A549 (cell line): ENCODE results near the gene ACAD9. TPM values are rescaled to one million over a fixed set of nuclear protein-coding genes. Genes with fewer than 3 reads are reported as not detected.
"Not testable (repeated sequence)": the region's sequence is repeated elsewhere in the genome, so short reads cannot be mapped to it uniquely, and the experiment has no call there.

Experiments
- ATAC-seq, 2 experiments: fragments of 200-7000 bp in 1 of 2; fragments of >200 bp in 1 of 2; cut with Nextera tagmentation in 1 of 2; cut with Tn5 transposase in 1 of 2; 3 replicates each; pipeline versions ENCODE4 v1.8.0 to v1.9.1; 2018 to 2020; ENCODE audit warnings: mild to moderate bottlenecking in 1 of 2, moderate library complexity in 1 of 2
- CTCF ChIA-PET: fragments of 300-600 bp; sonication (Branson Sonifier 250); formaldehyde crosslinking; extraction: SDS; loops from one replicate; lab custom pipeline; 2021; ENCODE audit warnings: antibody characterized with exemption, inconsistent platforms; lab: Yijun Ruan, JAX
- POLR2A ChIA-PET: fragments of 350-600 bp; formaldehyde crosslinking; extraction: SDS; loops from one replicate; lab custom pipeline; 2021; ENCODE audit warnings: antibody characterized with exemption, inconsistent platforms; lab: Yijun Ruan, JAX
- DNase-seq, 2 experiments: peaks; one replicate each; pipeline versions ENCODE4 v3.0.0 to v3.0.0-alpha.2; 2011 to 2016; ENCODE audit warnings: low read depth in 1 of 2, low spot score in 1 of 2
- FAIRE-seq: peaks from 2 replicates; lab custom pipeline; 2011; peaks lifted over from hg19 to GRCh38; lab: Jason Lieb, UNC
- H3K27ac ChIP-seq, 2 experiments: fragments of >200 bp; sonication (Bioruptor Twin); formaldehyde crosslinking; 3 replicates each; pipeline ENCODE4 v1.5.1; 2016 to 2017
- H3K4me1 ChIP-seq: fragments of >200 bp; sonication (Bioruptor Twin); formaldehyde crosslinking; 3 replicates; pipeline ENCODE4 v1.6.1; 2016
- H3K4me2 ChIP-seq: fragments of >200 bp; sonication (Bioruptor Twin); formaldehyde crosslinking; 3 replicates; pipeline ENCODE4 v1.6.1; 2016
- H3K4me3 ChIP-seq: fragments of >200 bp; sonication (Bioruptor Twin); formaldehyde crosslinking; 3 replicates; pipeline ENCODE4 v1.5.1; 2016
- H3K9me3 ChIP-seq: fragments of >200 bp; sonication (Bioruptor Twin); formaldehyde crosslinking; 3 replicates; pipeline ENCODE4 v1.6.1; 2016
- BHLHE40 ChIP-seq: IDR thresholded peaks from 2 replicates; pipeline ENCODE4 v1.6.1; 2012; ENCODE audit warnings: low read depth, low read length, inconsistent platforms
- CBX8 ChIP-seq: fragments of 200-600 bp; sonication (generic); IDR thresholded peaks from 2 replicates; pipeline ENCODE4 v1.6.1; 2016
- CEBPB ChIP-seq, 2 experiments: fragments of >200 bp in 1 of 2; sonication (Bioruptor Twin) in 1 of 2; formaldehyde crosslinking in 1 of 2; IDR thresholded peaks; 2 replicates each; pipeline ENCODE4 v1.6.1; 2012 to 2016
- CHD2 ChIP-seq: fragments of 150-350 bp; IDR thresholded peaks from 2 replicates; pipeline ENCODE4 v1.6.1; 2014; ENCODE audit warnings: low read length; ENCODE audit not compliant: partially characterized antibody
- CTCF ChIP-seq: fragments of >200 bp; sonication (Bioruptor Twin); formaldehyde crosslinking; IDR thresholded peaks from 3 replicates; pipeline ENCODE4 v1.5.1; 2016
- E2F6 ChIP-seq: IDR thresholded peaks from 2 replicates; pipeline ENCODE4 v1.6.1; 2012; ENCODE audit warnings: low read depth, borderline replicate concordance
- EHF ChIP-seq: fragments of 250-450 bp; sonication (Bioruptor Pico); IDR thresholded peaks from 2 replicates; pipeline ENCODE4 v1.5.0; 2020; ENCODE audit warnings: mild to moderate bottlenecking
- EHMT2 ChIP-seq: fragments of 200-600 bp; sonication (generic); IDR thresholded peaks from 2 replicates; pipeline ENCODE4 v1.6.1; 2016; ENCODE audit warnings: antibody characterized with exemption, low read depth, mild to moderate bottlenecking, moderate library complexity
- ELK1 ChIP-seq: fragments of 150-350 bp; IDR thresholded peaks from 2 replicates; pipeline ENCODE4 v1.6.1; 2014; ENCODE audit warnings: low read depth, mild to moderate bottlenecking, low read length
- EP300 ChIP-seq, 2 experiments: fragments of >200 bp; sonication (Bioruptor Twin); formaldehyde crosslinking; IDR thresholded peaks; 2 replicates in 1 of 2; 3 replicates in 1 of 2; pipeline ENCODE4 v1.6.1; 2016 to 2017
- GATA3 ChIP-seq: IDR thresholded peaks from 2 replicates; pipeline ENCODE4 v1.6.1; 2012; ENCODE audit warnings: borderline replicate concordance
- HDAC2 ChIP-seq: fragments of 200-600 bp; sonication (generic); IDR thresholded peaks from 2 replicates; pipeline ENCODE4 v1.6.1; 2016
- HOXB13 ChIP-seq: fragments of 250-450 bp; sonication (Bioruptor Pico); IDR thresholded peaks from 2 replicates; pipeline ENCODE4 v1.5.0; 2020; ENCODE audit warnings: low read depth, mild to moderate bottlenecking, moderate library complexity
- JUN ChIP-seq, 2 experiments: fragments of >200 bp; sonication (Bioruptor Twin); formaldehyde crosslinking; IDR thresholded peaks; 2 replicates in 1 of 2; 3 replicates in 1 of 2; pipeline ENCODE4 v1.6.1; 2016 to 2017
- JUNB ChIP-seq: fragments of >200 bp; sonication (Bioruptor Twin); formaldehyde crosslinking; IDR thresholded peaks from 2 replicates; pipeline ENCODE4 v1.6.1; 2016
- KDM1A ChIP-seq: fragments of 200-600 bp; sonication (generic); IDR thresholded peaks from 2 replicates; pipeline ENCODE4 v1.6.1; 2016; ENCODE audit warnings: low read depth, mild to moderate bottlenecking
- MAFK ChIP-seq: fragments of 450-650 bp; IDR thresholded peaks from 2 replicates; pipeline ENCODE4 v1.6.1; 2014; ENCODE audit not compliant: partially characterized antibody
- NFE2L2 ChIP-seq: fragments of 150-350 bp; conservative IDR thresholded peaks from 2 replicates; pipeline ENCODE4 v1.6.1; 2014; ENCODE audit warnings: low read length
- NR3C1 ChIP-seq: fragments of >200 bp; sonication (Bioruptor Twin); formaldehyde crosslinking; IDR thresholded peaks from 3 replicates; pipeline ENCODE4 v1.6.1; 2017
- RAD21 ChIP-seq, 2 experiments: fragments of >200 bp in 1 of 2; sonication (Bioruptor Twin) in 1 of 2; formaldehyde crosslinking in 1 of 2; IDR thresholded peaks in 1 of 2; conservative IDR thresholded peaks in 1 of 2; 2 replicates in 1 of 2; 3 replicates in 1 of 2; pipeline ENCODE4 v1.6.1; 2012 to 2018; ENCODE audit warnings: inconsistent platforms in 1 of 2
- RNF2 ChIP-seq: fragments of 200-600 bp; sonication (generic); IDR thresholded peaks from 2 replicates; pipeline ENCODE4 v1.6.1; 2016; ENCODE audit warnings: low read depth, mild to moderate bottlenecking, antibody characterized with exemption, moderate library complexity, borderline replicate concordance
- SMC3 ChIP-seq: fragments of >200 bp; sonication (Bioruptor Twin); formaldehyde crosslinking; IDR thresholded peaks from 3 replicates; pipeline ENCODE4 v1.6.1; 2018; ENCODE audit warnings: inconsistent platforms
- USF2 ChIP-seq: fragments of 450-650 bp; IDR thresholded peaks from 2 replicates; pipeline ENCODE4 v1.6.1; 2014; ENCODE audit warnings: antibody characterized with exemption
- ZC3H11A ChIP-seq: fragments of 450-650 bp; IDR thresholded peaks from 2 replicates; pipeline ENCODE4 v1.6.1; 2014; ENCODE audit warnings: antibody characterized with exemption, mild to moderate bottlenecking
- ZFP36 ChIP-seq: fragments of 450-650 bp; IDR thresholded peaks from 2 replicates; pipeline ENCODE4 v1.6.1; 2014; ENCODE audit warnings: borderline replicate concordance; ENCODE audit not compliant: partially characterized antibody
- WGBS: methylation state at CpG from one replicate; pipeline ENCODE4 v1.1.6; 2017; ENCODE audit errors: missing lambda C conversion rate; 5-methylcytosine and 5-hydroxymethylcytosine counted together
- polyA plus RNA-seq, 4 experiments: library from polyadenylated mRNA; depleted of rRNA in 3 of 4; stranded (reverse); fragments of >200 nt; fragmentation: RNase III in 1 of 4; extraction: RNeasy Plus Mini Kit Qiagen cat#74134 plus additional on column Dnase treatment in 1 of 4; gene quantifications; 2 replicates in 3 of 4; 3 replicates in 1 of 4; pipeline ENCODE4 v1.2.3, GENCODE V29; 2011 to 2017

Gene ACAD9
- polyA plus RNA-seq, 2 of the 4 experiments (the other 2 are of a cell fraction), result 26.1 to 29.2 TPM

GRCh38 chr3:128923576-128923975 lies 44.2 kb downstream of the ACAD9 start:
- Histone ChIP-seq H3K9me3 (peaks cover 15% of the 10 kb centered on the region; the same call in 2 of the 3 replicates), H3K4me1 (no peaks in the 10 kb centered on the region), H3K27ac (no peak overlapping the region), H3K4me2 (no peak overlapping the region), H3K4me3 (no peak overlapping the region)
- TF ChIP-seq CHD2 (no peak), USF2 (no peak), GATA3 (no peak), RAD21 (conservative IDR thresholded peaks at IDR 0.05 in 1 of 2, IDR thresholded peaks at IDR 0.05 in 1 of 2) (no peak), NR3C1 (no peak), ZFP36 (no peak), CBX8 (no peak), ZC3H11A (no peak)
- peak in 1 of 2 experiments; percentile 29; a peak in 2 of 6 replicates for ATAC-seq
- no peak for DNase-seq
- CTCF ChIA-PET, result no interaction called here
- FAIRE-seq, result no peak
- 5% methylated on average over 2 of the region's 2 CpGs for WGBS
- POLR2A ChIA-PET, result no interaction called here

GRCh38 chr3:128923986-128924385 lies 44.6 kb downstream of the ACAD9 start:
- CTCF ChIA-PET, POLR2A ChIA-PET, H3K27ac ChIP-seq, ATAC-seq, DNase-seq, H3K4me2 ChIP-seq, H3K4me3 ChIP-seq, H3K4me1 ChIP-seq, FAIRE-seq: not testable (repeated sequence)
- WGBS, result 93% methylated on average over 6 of the region's 6 CpGs
- H3K9me3 ChIP-seq, result peaks cover 18% of the 10 kb centered on the region

- peaks cover 25% of the 10 kb centered on the region for H3K9me3 ChIP-seq
- ChIA-PET CTCF (no interaction called here), POLR2A (no interaction called here)
- TF ChIP-seq EHF (CRISPR knock-in tag), result no peak
- TF ChIP-seq HOXB13 (CRISPR knock-in tag), result no peak
- no peak for TF ChIP-seq BHLHE40
- no peak for TF ChIP-seq SMC3
- no peak for TF ChIP-seq E2F6
- no peak for TF ChIP-seq NFE2L2
- TF ChIP-seq HDAC2, result no peak
- no peak for TF ChIP-seq KDM1A
- TF ChIP-seq EP300 (IDR thresholded peaks at IDR 0.05), result no peak
- TF ChIP-seq NR3C1, result no peak
- no peak for TF ChIP-seq CTCF
- TF ChIP-seq RNF2, result no peak
- no peak for TF ChIP-seq ELK1
- no peak for TF ChIP-seq EHMT2
- no peak for TF ChIP-seq MAFK
- TF ChIP-seq JUN (IDR thresholded peaks at IDR 0.05), result no peak
- no peak for TF ChIP-seq RAD21 (conservative IDR thresholded peaks at IDR 0.05 in 1 of 2, IDR thresholded peaks at IDR 0.05 in 1 of 2)
- TF ChIP-seq CEBPB (IDR thresholded peaks at IDR 0.05), result no peak
- TF ChIP-seq JUNB, result no peak
- FAIRE-seq (no peak), DNase-seq (no peak), ATAC-seq (no peak)
- H3K27ac ChIP-seq, result no peak overlapping the region
- H3K4me3 ChIP-seq, result no peak overlapping the region
- H3K4me1 ChIP-seq, result no peaks in the 10 kb centered on the region
- 59% methylated on average over 3 of the region's 3 CpGs for WGBS
- H3K4me2 ChIP-seq, result no peak overlapping the region
These were observed 49.9 kb downstream of the ACAD9 start for GRCh38 chr3:128929364-128929763.
